Activated B cell treated with CpG ODN at 0.5 μM for 24 hours (primary cell): ENCODE measurements around the gene HMGB4. TPM values are rescaled to one million over a fixed set of nuclear protein-coding genes. Genes with fewer than 3 reads are reported as not detected.

ENCODE experiments used
- ATAC-seq: fragments of 200-7000 bp; cut with Tn5 transposase; one replicate; pipeline ENCODE4 v1.10.0; 2021; ENCODE audit warnings: low read depth, mild to moderate bottlenecking, moderate library complexity
- CTCF ChIA-PET: fragments of 350-600 bp; sonication (Branson Sonifier 250); formaldehyde crosslinking; loops from one replicate; lab custom pipeline; 2021; ENCODE audit warnings: antibody characterized with exemption; lab: Charles Lee
- POLR2A ChIA-PET: fragments of 350-600 bp; sonication (Branson Sonifier 250); formaldehyde crosslinking; loops from one replicate; lab custom pipeline; 2021; ENCODE audit warnings: antibody characterized with exemption; lab: Charles Lee
- DNase-seq: peaks from one replicate; pipeline ENCODE4 v3.0.0; 2022
- H3K27ac Mint-ChIP-seq: one replicate; pipeline ENCODE4 v1.8.0; 2020; ENCODE audit warnings: mixed read lengths
- H3K27me3 Mint-ChIP-seq: one replicate; pipeline ENCODE4 v1.8.0; 2021; ENCODE audit warnings: mixed read lengths
- H3K36me3 Mint-ChIP-seq: one replicate; pipeline ENCODE4 v1.8.0; 2021; ENCODE audit warnings: low read depth, mixed read lengths
- H3K4me1 Mint-ChIP-seq: one replicate; pipeline ENCODE4 v1.8.0; 2021; ENCODE audit warnings: mixed read lengths
- H3K4me3 Mint-ChIP-seq: one replicate; pipeline ENCODE4 v1.8.0; 2020; ENCODE audit warnings: mild to moderate bottlenecking, mixed read lengths
- H3K9me3 Mint-ChIP-seq: one replicate; pipeline ENCODE4 v1.8.0; 2020; ENCODE audit warnings: mixed read lengths
- intact Hi-C: fragments of 100-400 bp; cut with micrococcal nuclease; formaldehyde crosslinking; loops from one replicate; pipeline ENCODE4 v1.15.1; 2024
- total RNA-seq: library from RNA; stranded (reverse); gene quantifications from 2 replicates; pipeline ENCODE4 v1.2.3, GENCODE V29; 2022
- TF ChIP-seq, protein P1 (sequence below): fragments of 200-600 bp; IDR thresholded peaks from one replicate; pipeline ENCODE4 v1.8.0; 2022; ENCODE audit warnings: antibody characterized with exemption, mild to moderate bottlenecking

The HMGB4 gene
- total RNA-seq, 1 donor from 2014 or later = not detected

DNA sequence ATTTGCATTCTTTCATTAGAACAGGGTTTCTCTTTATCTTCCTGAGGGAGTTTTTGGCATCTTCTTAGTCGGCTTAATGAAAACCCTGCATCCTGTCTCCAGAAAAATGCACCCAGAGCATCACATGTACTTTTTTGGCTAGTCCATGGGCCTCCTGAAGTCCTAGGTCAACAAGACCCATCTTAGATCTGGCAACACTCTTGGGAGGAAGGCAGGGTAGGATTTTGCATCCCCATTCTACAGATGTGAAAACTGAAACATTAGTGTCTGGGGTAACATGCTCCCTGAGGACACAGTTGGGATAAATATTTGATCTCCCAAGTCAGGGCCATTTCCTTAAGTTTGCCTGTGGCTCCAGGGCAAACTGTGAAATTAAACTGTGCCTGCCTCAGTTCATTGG is 40.0 kb upstream of the HMGB4 start:
- Mint-ChIP-seq H3K4me3 (no peak overlapping the region), H3K9me3 (no peaks in the 10 kb centered on the region), H3K27me3 (peaks cover 10% of the 10 kb centered on the region), H3K27ac (no peak overlapping the region), H3K36me3 (no peaks in the 10 kb centered on the region), H3K4me1 (no peaks in the 10 kb centered on the region)
- ChIA-PET CTCF (no interaction called here), POLR2A (no interaction called here)
- TF ChIP-seq, protein P1, sequence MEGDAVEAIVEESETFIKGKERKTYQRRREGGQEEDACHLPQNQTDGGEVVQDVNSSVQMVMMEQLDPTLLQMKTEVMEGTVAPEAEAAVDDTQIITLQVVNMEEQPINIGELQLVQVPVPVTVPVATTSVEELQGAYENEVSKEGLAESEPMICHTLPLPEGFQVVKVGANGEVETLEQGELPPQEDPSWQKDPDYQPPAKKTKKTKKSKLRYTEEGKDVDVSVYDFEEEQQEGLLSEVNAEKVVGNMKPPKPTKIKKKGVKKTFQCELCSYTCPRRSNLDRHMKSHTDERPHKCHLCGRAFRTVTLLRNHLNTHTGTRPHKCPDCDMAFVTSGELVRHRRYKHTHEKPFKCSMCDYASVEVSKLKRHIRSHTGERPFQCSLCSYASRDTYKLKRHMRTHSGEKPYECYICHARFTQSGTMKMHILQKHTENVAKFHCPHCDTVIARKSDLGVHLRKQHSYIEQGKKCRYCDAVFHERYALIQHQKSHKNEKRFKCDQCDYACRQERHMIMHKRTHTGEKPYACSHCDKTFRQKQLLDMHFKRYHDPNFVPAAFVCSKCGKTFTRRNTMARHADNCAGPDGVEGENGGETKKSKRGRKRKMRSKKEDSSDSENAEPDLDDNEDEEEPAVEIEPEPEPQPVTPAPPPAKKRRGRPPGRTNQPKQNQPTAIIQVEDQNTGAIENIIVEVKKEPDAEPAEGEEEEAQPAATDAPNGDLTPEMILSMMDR = no peak
- no peak for ATAC-seq
- no peak for DNase-seq
- intact Hi-C loops = no loop called here

- H3K9me3 Mint-ChIP-seq = no peaks in the 10 kb centered on the region
- no peak overlapping the region for H3K27ac Mint-ChIP-seq
- peaks cover 10% of the 10 kb centered on the region for H3K27me3 Mint-ChIP-seq
- ChIA-PET CTCF (no interaction called here), POLR2A (no interaction called here)
- intact Hi-C loops = no loop called here
- H3K4me3 Mint-ChIP-seq = no peak overlapping the region
- TF ChIP-seq, protein P1 = no peak
- H3K4me1 Mint-ChIP-seq = no peaks in the 10 kb centered on the region
- DNase-seq (no peak), ATAC-seq (no peak)
- H3K36me3 Mint-ChIP-seq = no peaks in the 10 kb centered on the region
Measured at GRCh38 chr1:33824321-33824720, 39.6 kb upstream of the HMGB4 start.

DNA sequence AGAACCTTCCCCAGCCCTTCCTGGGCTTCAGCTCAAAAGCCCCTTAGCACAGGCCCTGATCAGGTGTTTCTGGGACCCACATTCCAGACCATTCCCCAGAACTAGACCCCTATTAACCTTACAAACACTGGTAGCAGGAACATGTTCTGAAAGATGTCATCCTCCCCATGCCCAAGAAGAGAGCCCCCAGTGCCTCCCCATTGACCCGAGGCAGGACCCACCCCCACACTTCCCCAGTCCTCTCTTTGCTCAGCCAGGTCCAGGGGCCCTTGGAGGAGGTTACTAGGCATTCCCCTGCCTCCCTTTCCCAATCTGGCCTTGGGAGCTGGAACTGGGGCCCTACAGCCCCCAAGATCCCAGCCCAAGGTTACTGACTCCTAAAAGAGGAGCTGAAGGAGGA is 38.9 kb upstream of the HMGB4 start:
- Mint-ChIP-seq H3K9me3 (no peaks in the 10 kb centered on the region), H3K4me1 (no peaks in the 10 kb centered on the region), H3K27me3 (peaks cover 13% of the 10 kb centered on the region), H3K36me3 (no peaks in the 10 kb centered on the region), H3K27ac (no peak overlapping the region), H3K4me3 (no peak overlapping the region)
- ATAC-seq = no peak
- no peak for DNase-seq
- intact Hi-C loops = no loop called here
- TF ChIP-seq, protein P1 = no peak
- ChIA-PET CTCF (no interaction called here), POLR2A (no interaction called here)

DNA sequence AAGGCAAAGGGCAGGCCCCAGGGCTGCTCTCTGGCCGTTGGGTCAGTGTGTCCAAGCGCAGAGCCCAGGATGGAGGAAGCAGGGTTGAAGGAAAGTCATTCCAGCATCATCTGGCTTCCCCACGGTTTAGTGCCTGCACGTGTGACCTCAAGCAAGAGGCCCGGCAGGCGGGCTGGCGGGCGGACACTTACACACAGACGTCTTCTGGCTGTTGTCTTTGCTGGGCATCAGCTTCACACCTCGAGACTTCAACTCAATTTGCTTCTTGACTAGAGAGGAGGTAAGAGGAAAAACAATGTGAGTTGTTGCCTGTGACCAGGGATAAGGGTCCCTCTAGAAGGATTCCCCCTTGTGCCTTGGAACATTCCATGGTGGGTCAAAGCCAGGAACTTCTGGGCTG is 38.4 kb upstream of the HMGB4 start:
- no peak for ATAC-seq
- ChIA-PET POLR2A (no interaction called here), CTCF (no interaction called here)
- Mint-ChIP-seq H3K36me3 (no peaks in the 10 kb centered on the region), H3K27ac (no peak overlapping the region), H3K4me3 (no peak overlapping the region), H3K4me1 (no peaks in the 10 kb centered on the region), H3K27me3 (peaks cover 11% of the 10 kb centered on the region), H3K9me3 (no peaks in the 10 kb centered on the region)
- intact Hi-C loops = no loop called here
- no peak for DNase-seq
- TF ChIP-seq, protein P1 = no peak

- ChIA-PET CTCF (no interaction called here), POLR2A (no interaction called here)
- H3K4me3 Mint-ChIP-seq = no peak overlapping the region
- no peaks in the 10 kb centered on the region for H3K4me1 Mint-ChIP-seq
- DNase-seq = no peak
- H3K27me3 Mint-ChIP-seq = peaks cover 11% of the 10 kb centered on the region
- no peaks in the 10 kb centered on the region for H3K36me3 Mint-ChIP-seq
- no peak overlapping the region for H3K27ac Mint-ChIP-seq
- no peaks in the 10 kb centered on the region for H3K9me3 Mint-ChIP-seq
- no peak for ATAC-seq
- TF ChIP-seq, protein P1 = no peak
- intact Hi-C loops = no loop called here
Measured at GRCh38 chr1:33826311-33826710, 37.6 kb upstream of the HMGB4 start.
